Stimulated activated CD4-positive, alpha-beta T cell treated with anti-CD3 and anti-CD28 coated beads, TNF-alpha, amount 100 ng/mL, for 48 hours (primary cell): ENCODE data around the gene ARPC4.
A peak's percentile ranks its signal among the peaks of the same experiment; 100 is the strongest.

Experiments used
- DNase-seq, 3 donors: peaks; one replicate each; pipeline ENCODE4 v3.0.0-alpha.2; 2020; ENCODE audit warnings: low read depth in 3 of 3

Gene ARPC4

DNA sequence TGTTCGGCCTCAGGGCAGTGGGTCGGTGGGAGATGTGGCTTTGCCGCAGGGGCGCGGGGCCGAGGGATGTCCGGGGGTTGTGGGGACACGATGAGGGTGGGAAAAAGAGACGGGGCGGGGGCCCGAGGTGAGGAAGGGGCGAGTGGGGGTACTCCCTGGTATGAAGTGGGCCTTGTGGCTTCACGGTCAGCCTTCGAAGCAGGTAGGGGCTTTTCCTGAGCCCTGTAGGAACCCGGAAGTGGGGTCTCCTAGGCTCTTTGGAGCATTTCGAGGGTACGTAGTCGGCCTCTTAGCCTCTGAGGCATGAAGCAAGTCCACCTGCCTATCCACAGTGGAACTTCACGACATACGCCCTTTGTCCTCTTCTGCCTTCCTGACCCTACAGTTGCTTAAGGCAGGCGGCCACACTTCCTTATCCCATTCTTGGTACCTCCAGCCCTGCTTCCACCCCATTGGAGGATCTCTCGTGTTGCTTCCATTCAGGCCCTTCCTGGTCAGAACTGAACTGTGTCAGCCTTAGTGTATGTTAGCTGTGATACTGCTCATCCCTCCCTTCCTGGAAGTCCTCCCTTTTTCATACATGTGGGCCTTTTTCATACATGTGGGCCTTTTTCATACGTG, 389 bp downstream of the ARPC4 start:
- no peak for DNase-seq

DNA sequence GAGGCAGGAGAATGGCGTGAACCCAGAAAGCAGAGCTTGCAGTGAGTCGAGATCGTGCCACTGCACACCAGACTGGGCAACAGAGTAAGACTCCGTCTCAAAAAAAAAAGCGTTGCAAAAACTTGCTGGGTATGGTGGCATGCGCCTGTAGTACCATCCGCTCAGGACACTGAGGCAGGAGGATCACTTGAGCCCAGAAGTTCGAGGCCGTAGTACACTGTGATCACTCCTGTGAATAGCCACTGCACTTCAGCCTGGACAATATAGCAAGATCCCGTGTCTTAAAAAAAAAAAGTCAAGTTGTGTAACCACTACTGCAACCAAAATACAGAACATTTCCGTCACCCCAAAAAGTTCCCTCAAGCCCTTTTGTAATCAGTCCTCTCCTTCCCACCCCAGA, 1.5 kb downstream of the ARPC4 start:
- DNase-seq: no peak

DNA sequence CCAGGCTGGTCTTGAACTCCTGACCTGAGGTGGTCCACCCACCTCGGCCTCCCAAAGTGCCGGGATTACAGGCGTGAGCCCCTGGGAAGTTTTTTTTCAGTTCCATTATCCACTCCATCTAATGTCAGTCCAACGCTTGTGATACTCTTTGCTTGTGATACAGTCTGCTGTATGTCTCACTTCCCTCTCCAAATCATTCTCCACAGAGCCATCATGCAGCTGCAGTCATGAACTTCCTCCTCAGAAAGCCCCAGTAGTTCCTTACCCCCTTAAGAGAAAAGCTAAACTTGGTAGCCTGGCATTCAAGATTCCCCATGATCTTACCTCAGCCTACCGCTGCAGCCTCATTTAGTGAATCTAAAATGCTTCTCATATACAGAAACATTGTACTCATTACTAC, 2.3 kb downstream of the ARPC4 start:
- DNase-seq: no peak

DNA sequence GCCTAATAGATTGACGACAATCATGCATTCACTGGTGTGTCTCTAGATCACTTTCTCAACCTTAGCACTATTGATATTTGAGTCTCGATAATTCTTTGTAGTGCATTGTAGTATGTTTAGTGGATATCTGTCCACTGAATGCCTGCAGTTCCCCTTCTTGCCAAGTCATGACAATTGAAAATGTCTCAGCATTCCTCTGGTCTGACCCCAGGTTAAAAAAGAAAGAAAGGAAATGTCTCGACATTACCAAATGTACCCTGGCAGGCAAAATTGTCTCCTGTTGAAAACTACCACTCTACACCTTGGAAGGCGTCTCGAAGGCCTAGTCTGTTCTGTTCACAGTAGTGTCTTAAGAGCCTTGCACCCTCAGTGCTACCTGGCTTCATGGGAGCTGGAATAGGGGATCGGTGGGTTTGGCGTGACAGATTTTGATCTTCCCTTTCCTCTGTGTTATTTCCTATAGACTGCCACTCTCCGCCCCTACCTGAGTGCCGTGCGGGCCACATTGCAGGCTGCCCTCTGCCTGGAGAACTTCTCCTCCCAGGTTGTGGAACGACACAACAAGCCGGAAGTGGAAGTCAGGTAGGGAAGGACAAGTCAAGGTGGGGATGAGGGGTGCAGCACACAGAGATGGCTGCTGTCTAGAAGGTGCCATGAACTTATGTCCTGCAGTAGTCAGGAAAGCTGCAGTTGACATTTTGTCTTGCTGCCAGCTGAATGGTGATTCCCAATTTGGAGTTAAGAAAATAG, 4.5 kb downstream of the ARPC4 start:
- no peak for DNase-seq

DNA sequence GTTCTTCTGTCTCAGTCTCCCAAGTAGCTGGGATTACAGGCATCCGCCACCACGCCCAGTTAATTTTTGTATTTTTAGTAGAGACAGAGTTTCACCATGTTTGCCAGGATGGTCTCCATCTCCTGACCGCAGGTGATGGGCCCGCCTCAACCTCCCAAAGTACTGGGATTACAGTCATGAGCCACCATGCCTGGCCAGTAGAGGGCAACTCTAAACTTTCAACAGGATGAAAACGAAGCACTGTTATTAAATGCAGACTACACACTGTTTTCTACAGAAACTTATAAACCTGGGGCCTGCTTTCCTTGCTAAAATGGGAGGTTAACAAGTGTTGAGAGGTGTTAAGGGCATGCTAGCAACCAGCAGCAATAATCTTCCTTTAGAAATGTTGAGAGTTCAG, 7.6 kb downstream of the ARPC4 start:
- no peak for DNase-seq

DNA sequence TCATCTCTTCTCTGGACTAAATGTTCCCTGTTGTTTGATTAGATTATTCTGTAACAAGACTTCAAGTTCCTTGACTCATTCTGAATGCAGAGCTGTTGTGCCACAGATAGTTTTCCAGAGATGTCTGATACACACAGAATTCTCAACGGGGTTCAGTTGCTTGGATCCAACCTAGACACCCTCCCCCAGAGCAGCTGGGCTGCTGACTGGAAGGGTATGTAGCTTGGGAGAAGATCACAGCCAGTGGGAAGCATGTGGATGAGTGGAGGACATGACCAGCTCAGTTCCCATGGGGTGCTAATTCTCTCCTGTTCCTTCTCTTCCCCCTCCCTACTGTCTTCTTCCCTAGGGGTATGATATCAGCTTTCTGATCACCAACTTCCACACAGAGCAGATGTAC, 10.6 kb downstream of the ARPC4 start:
- DNase-seq: no peak

DNA sequence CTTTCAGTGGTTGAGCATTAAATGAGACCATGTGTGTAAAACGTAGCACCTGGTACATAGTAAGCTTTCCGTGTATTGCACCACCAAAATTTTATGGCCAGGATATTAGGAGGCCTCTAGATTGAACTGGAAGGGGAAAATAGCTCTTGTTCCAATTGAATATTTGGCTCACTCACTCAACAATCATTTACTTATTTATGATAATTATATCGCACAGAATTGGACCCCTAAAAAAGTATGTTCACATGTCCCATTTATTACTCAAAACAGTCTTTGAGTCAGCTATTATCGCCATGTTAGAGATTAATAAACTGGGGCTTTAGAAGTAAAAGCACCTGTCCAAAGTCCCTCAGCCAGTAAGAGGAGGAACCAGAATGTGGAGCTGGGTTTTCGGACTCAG, 12.1 kb downstream of the ARPC4 start:
- no peak for DNase-seq

DNA sequence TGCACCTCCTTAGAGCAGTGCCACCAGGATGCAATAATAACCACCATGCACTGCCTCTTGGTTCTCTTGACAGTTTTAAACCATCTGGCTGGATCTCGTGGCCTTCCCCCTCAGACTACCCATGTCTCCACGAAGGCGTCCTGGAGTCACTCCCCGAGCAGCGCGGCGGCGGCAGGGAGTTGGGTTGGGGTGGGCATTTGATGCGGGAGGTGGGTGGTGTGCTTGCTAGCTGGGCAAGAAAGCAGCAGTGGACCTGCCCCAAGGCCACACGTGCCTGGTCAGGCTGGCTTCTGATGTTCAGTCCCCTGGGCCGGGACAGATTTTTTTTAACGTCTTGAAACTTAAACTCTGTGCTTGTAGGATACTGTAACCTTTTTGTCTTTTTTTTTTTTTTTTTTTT, 13.3 kb downstream of the ARPC4 start:
- DNase-seq: no peak

DNA sequence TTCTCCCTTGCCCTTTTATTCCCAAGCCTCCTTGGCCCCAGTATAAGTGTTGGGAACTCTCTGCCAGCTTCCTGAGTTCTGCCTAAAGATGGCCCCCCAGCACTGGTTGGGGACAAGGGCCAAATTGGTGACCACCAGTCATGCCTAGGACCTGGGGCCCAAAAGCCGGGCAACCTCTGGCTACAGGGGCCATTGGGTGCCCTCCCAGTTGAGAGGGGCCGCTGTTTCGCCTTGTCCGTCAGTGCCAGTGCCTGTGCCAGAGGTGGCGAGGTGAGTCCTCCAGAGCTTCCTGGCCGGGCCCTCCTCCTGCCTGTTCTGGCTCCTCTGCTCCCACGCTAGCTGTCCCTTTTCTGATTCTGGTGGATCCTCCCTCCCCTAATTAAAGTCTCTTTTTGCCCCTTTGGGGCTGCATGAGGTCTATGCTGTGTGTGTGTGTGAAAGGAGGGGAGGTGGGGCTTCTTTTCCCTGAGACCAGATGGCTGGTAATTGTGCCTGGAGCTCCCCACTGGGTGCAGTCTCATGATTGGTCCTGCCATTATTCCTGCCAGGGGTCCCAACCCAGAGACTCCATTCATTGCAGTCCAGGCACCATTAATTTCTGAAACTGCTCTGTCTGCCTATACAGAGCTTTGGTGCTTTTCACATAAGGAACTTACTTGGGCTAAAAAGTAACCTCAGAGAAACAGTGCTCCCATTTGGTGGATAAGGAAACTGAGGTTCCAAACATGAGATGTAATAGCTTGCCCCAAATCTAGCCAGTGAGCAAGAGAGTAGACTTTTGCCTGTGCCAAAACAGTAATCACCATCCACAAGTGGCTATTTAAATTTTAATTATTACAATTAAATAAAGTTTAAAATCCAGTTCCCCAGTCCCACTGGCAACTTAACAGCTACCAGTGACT, 14.1 kb downstream of the ARPC4 start:
- no peak for DNase-seq

DNA sequence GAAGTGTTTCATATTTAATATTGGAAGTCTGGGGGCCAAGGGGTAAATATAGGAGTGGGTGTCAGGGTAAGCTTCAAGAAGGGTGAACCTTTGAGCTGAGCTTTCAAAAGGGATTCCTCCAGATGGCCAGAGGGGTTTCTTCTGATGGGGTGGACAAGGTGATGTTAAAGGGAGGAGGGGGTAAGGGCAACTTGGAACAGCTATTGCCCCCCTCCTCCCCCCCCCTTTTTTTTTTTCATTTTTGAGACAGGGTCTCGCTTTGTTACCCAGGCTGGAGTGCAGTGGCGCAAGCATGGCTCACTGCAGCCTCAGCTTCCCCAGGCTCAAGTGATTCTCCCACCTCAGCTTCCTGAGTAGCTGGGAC, 15.1 kb downstream of the ARPC4 start:
- DNase-seq: no peak

DNA sequence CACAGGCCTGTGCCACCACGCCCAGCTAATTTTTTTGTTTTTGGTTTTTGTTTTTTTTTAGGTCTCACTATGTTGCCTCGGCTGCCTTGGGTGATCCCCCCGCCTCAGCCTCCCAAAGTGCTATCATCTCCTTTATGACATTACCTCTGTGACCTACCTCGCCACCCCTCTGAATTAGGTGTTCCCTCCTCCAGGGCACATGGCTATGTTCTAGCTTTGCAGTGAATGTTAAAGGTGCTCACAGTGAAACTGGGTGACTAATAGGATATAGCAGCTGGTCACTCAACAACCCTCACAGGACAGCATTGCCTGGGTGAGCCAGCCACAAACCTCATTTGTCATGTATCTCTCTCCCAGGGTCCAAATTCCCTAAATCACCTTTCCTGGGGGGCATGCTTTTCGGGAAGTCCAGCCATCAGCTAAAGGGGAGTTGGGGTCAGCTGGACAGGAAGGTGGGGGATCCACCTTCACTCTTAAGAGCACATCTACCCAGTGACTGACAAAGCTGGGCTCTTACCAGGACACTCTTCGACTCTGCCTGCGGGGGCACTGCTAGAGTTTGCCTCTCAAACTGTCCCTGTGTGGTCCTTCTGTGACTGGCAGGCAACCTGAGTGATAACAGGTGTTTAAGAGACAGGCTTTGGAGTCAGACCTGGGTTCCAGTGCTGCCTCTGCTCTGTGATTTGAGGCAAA, 15.6 kb downstream of the ARPC4 start:
- DNase-seq: peak in 1 of 3 donors; percentile 40

DNA sequence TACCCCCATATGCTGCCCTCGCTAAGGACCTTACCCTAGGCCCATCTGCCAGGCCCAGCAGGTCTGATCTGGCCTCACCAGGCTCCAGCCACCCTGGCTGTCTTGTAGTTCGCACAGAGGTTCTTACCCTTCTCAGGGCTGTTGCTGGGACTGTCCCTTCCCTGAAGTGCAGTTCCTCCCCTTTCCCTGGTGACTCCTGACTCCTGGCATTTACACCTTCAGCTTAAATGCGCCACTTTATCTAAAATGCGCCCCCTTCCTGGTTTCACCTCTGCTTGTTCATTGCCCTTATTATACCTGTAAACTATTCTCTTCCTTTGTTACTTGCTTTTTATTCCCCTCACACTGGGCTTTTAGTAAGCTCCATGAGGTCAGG, 16.3 kb downstream of the ARPC4 start:
- no peak for DNase-seq

DNA sequence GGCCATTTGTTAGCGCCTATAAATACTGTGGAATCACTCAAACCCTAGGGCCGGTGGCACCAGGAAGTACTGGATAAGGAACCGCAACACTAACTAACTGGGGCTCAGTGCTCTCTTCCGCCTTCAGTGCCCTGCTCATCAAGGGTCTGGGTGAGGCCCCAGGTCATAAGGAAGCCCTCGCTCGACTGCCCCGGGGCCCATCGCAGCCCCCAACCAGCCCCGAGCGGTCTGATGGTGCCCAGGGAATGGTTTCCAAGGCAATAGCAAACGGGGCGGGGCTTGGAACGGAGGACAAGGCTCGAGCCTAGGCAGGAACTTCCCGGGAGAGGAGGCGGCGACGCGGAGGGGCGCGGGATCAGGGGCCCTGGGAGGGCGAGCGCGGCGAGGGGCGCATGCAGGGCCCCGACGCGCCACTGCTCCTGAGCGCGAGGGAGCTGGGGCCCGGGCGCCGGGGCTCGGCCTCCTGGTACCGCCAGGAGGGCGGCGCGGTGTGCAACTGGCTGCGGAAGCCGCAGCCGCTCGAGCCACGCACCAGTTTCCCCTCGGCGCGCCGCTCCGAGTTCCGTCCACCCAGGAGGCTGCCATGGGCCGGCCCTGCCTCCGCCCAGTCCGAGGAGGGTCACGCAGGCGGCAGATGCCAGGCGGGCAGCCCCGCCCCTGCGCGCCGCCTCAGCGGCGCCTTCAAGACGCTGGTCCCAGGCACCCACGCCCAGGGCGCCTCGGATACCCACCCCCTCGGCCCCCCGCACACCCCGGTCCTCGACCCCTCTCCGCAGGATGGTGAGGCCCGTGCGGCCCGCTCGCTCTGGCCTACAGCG, 16.9 kb downstream of the ARPC4 start, which contains the start of gene TTLL3:
Gene TTLL3, plus strand, starts transcription at position 648 of the 818 bp plus-strand sequence. CDS start 400 bp downstream, outside the sequence.
- DNase-seq: no peak

DNA sequence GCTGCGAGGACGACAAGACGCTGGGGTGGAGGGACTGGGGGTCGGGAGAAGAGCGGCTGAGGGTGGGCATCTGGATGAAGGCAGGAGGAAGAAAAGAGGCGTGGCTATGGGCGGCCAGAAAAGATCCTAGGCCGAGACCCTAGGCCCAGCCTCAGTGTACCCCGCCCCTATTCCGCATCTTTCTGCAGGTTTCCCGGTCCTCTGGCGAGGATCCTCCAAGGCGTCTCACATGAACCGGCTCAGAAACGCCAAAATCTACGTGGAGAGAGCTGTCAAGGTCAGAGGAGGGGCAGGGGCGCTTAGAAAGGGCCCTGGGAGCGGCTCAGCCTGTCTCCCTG, 17.5 kb downstream of the ARPC4 start:
- no peak for DNase-seq

DNA sequence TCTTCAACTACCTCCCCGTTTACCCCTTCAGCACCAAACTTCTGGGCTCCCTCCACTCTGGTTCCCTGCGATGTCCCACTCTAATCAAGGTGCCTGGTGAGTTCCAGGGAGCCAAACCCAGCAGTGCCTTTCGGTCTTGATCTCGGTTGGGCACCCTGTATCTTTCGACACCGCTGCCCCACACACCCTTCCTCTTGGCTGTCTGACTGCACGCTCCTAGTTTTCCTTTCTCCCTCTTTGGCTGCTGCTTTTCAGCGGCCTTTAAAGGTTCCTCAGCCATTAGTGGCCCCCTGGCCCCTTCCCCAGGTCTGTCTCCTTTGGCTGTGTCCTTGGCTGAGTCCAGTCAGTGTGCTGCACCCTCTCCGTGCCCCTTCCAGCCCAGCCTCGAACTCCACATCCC, 18.0 kb downstream of the ARPC4 start:
- no peak for DNase-seq

DNA sequence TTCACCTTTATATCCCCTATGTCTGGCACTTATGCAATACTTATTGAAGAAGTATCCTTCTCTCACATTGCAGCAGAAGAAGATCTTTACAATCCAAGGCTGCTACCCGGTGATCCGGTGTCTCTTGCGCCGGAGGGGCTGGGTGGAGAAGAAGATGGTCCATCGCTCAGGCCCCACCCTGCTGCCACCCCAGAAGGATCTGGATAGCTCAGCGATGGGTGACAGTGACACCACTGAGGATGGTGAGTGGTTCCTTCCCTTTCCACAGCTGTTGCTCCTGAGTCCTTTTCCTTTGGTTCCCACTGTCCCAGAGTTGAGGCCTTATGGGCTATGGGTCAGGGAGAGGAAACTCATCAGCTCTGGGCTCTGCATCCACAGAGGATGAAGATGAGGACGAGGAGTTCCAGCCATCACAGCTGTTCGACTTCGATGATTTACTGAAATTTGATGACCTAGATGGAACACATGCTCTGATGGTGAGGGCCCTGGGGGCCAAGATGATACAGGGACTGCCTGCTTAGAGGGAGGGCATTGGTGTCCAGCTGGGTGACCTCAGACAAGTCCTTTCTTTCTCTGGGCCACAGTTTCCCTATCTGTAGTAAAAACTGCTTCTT, 20.1 kb downstream of the ARPC4 start:
- DNase-seq: no peak

DNA sequence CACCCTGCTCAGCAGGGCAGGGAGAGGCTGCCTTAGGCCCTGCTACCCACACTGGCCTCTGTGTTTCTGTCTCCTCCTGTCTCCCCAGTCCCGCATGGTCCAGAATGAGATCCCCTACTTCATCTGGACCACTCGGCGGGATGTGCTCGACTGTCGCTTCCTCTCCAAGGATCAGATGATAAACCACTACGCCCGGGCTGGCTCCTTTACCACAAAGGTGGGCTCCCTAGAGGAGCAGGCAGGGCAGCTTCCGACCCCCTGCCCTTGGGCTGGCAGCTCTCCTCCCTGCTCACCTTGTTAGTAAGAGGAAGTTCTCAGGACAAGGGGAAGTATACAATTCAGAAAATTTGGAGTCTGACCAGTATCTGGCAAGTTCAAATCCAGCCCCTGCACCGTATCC, 23.1 kb downstream of the ARPC4 start:
- DNase-seq: no peak

DNA sequence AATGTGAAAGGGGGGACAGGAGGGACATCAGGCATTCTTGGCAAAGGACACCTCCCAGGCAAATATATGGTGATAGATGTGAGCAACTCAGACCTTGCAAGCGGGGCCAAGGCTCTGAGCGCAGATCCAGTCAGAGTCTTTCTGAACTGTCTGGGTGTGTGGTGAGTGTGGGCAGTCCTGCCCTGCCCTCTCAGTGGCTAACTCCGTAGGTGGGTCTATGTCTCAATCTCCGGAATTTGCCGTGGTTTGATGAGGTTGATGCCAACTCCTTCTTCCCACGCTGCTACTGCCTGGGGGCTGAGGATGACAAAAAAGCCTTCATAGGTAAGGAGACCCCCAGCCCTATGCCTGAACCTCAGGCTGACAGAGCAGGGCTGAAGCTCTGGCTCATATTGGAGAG, 24.6 kb downstream of the ARPC4 start:
- DNase-seq: no peak

DNA sequence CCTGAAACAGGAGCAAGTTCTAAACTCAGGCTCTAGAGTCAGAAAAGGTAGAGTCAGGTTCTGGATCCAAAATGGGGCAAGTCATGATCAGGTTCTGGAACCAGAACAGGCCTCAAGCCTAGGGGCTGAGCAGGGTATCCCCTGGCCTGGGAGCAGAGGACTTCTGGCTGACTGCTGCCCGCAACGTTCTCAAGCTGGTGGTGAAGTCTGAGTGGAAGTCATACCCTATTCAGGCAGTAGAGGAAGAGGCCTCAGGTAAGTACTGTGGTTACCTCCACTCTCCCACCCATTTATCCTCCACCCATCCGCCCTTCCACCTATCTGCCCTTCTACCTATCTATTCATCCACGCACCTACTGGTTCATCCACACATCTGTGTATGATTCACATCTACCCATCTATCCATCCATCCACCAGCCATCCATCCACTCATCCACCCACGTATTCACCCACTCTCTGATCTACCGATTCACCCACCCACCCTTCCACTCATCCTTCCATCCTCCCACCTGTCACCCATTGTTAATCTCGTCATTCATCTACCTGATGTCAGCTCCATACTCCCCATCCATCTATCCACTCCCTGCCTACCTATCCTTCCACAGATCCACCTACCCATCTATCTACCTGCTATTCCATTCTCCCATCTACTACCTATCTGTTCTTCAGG, 25.9 kb downstream of the ARPC4 start:
- DNase-seq: no peak

DNA sequence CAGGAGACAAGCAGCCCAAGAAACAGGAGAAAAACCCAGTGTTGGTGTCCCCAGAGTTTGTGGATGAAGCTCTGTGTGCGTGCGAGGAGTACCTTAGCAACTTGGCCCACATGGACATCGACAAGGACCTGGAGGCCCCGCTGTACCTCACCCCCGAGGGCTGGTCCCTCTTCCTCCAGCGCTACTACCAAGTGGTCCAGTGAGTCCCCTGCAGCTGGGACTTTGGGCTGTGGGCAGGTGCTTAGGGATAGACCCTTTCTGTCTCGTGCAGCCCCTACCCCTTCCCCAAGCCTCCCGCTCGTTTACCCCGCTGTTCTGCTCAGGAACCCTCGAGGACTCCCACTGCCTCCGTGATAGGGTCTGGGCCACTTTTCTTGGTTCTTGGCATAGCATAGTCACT, 27.7 kb downstream of the ARPC4 start:
- DNase-seq: no peak
